SK-N-SH treated with all-trans-retinoic acid at 6 μM for 48 hours (cell line): ENCODE data around the gene ANKRD33B.

Experiments used
- ATAC-seq: fragments of 200-7000 bp; cut with Tn5 transposase; 3 replicates; pipeline ENCODE4 v1.9.1; 2020; ENCODE audit warnings: mild to moderate bottlenecking, moderate library complexity
- ARNTL ChIP-seq: fragments of 450-650 bp; formaldehyde crosslinking; IDR thresholded peaks from 2 replicates; pipeline ENCODE4 v1.5.0; 2020; ENCODE audit warnings: low read depth, mild to moderate bottlenecking, moderate library complexity, borderline replicate concordance
- BACH2 ChIP-seq: fragments of 250-450 bp; sonication (Bioruptor Pico); IDR thresholded peaks from 2 replicates; pipeline ENCODE4 v1.9.0; 2021; ENCODE audit warnings: mild to moderate bottlenecking, borderline replicate concordance
- CSDC2 ChIP-seq: fragments of 250-450 bp; sonication (Bioruptor Pico); IDR thresholded peaks from 2 replicates; pipeline ENCODE4 v1.5.0; 2020; ENCODE audit warnings: mild to moderate bottlenecking, moderate library complexity
- CSRNP3 ChIP-seq: fragments of 250-450 bp; sonication (Bioruptor Pico); IDR thresholded peaks from 2 replicates; pipeline ENCODE4 v1.5.1; 2021; ENCODE audit warnings: mild to moderate bottlenecking, moderate library complexity
- ESRRG ChIP-seq: fragments of 250-450 bp; sonication (Bioruptor Pico); IDR thresholded peaks from 2 replicates; pipeline ENCODE4 v1.6.1; 2021; ENCODE audit warnings: mild to moderate bottlenecking
- OSR1 ChIP-seq: fragments of 250-450 bp; sonication (Bioruptor Pico); IDR thresholded peaks from 2 replicates; pipeline ENCODE4 v1.8.0; 2022; ENCODE audit warnings: moderate library complexity, mild to moderate bottlenecking, inconsistent platforms
- PATZ1 ChIP-seq: fragments of 250-450 bp; sonication (Bioruptor Pico); IDR thresholded peaks from 2 replicates; pipeline ENCODE4 v1.8.0; 2020; ENCODE audit warnings: mild to moderate bottlenecking, moderate library complexity, borderline replicate concordance
- RARB ChIP-seq: fragments of 250-450 bp; sonication (Bioruptor Pico); IDR thresholded peaks from 2 replicates; pipeline ENCODE4 v1.8.0; 2021; ENCODE audit warnings: mild to moderate bottlenecking, moderate library complexity
- SNAI2 ChIP-seq: fragments of 250-450 bp; sonication (Bioruptor Pico); IDR thresholded peaks from 2 replicates; pipeline ENCODE4 v1.5.0; 2020; ENCODE audit warnings: mild to moderate bottlenecking, moderate library complexity
- TCF4 ChIP-seq: fragments of 250-450 bp; sonication (Bioruptor Pico); IDR thresholded peaks from 2 replicates; pipeline ENCODE4 v1.8.0; 2021; ENCODE audit warnings: mild to moderate bottlenecking, moderate library complexity, borderline replicate concordance
- TOX ChIP-seq: fragments of 250-450 bp; sonication (Bioruptor Pico); IDR thresholded peaks from 2 replicates; pipeline ENCODE4 v1.8.0; 2021; ENCODE audit warnings: mild to moderate bottlenecking, moderate library complexity, borderline replicate concordance
- TSHZ2 ChIP-seq: fragments of 250-450 bp; sonication (Bioruptor Pico); IDR thresholded peaks from 2 replicates; pipeline ENCODE4 v1.5.0; 2020; ENCODE audit warnings: mild to moderate bottlenecking, moderate library complexity
- ZC3H10 ChIP-seq: fragments of 250-450 bp; sonication (Bioruptor Pico); IDR thresholded peaks from 2 replicates; pipeline ENCODE4 v1.5.1; 2021; ENCODE audit warnings: mild to moderate bottlenecking, moderate library complexity
- ZFP3 ChIP-seq: fragments of 250-450 bp; sonication (Bioruptor Pico); IDR thresholded peaks from 2 replicates; pipeline ENCODE4 v1.5.0; 2020; ENCODE audit warnings: mild to moderate bottlenecking, moderate library complexity
- ZFP30 ChIP-seq: fragments of 450-650 bp; formaldehyde crosslinking; IDR thresholded peaks from 2 replicates; pipeline ENCODE4 v1.5.0; 2022; ENCODE audit warnings: mild to moderate bottlenecking, moderate library complexity
- ZNF565 ChIP-seq: fragments of 450-650 bp; formaldehyde crosslinking; conservative IDR thresholded peaks from 2 replicates; pipeline ENCODE4 v1.5.0; 2020; ENCODE audit warnings: low read depth, mild to moderate bottlenecking, moderate library complexity
- ZNF70 ChIP-seq: fragments of 450-650 bp; formaldehyde crosslinking; IDR thresholded peaks from 2 replicates; pipeline ENCODE4 v1.5.0; 2020; ENCODE audit warnings: mild to moderate bottlenecking, moderate library complexity
- ZNF8 ChIP-seq: fragments of 450-650 bp; formaldehyde crosslinking; IDR thresholded peaks from 2 replicates; pipeline ENCODE4 v1.5.0; 2020; ENCODE audit warnings: mild to moderate bottlenecking, moderate library complexity
- TF ChIP-seq, protein P1 (sequence below): fragments of 250-450 bp; sonication (Bioruptor Pico); IDR thresholded peaks from 2 replicates; pipeline ENCODE4 v1.5.1; 2020; ENCODE audit warnings: low read depth, mild to moderate bottlenecking, moderate library complexity

Gene ANKRD33B

DNA sequence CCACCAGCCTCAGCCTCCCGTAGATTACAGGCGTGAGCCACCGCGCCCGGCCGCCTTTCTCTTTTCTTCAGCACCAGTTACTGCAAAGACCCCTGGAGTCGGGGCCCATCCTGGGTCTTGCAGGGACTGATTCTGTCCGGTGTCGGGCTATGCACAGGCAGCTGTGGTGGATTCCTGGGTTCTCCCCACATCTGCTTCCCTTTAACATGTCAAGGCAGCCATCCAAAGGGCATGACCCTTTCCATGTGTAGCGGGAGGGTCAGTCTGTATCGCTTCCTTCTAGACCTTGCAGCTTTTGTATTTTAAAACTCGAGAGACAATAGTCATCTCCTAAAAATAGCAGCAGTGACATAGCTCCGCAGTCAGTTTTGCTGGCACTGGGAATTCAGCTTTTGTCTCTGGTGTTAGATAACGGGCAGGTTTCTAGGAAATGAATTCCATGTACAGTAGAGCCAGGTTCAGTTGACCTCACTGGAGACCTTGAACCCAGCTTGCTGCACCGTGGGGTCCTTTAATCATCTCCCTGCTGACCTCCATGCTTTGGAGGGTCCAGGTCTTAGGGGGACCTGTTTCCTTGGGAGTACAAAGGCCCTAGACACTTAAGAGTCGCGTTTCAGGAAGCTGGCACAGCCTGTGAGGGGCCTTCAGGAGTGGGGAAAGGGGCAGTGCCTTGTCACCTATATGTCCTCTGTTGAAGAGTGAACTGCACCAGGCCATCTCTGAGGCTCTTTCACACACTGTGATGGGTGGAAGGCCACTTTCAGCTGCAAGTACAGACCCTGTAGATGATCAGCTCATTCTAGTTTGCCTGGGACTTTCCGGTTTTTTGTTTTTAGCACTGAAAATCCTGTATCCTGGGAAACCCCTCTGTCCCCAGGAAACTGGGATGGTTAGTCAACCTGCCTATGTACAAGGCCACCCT is 13.8 kb downstream of the ANKRD33B start:
- TF ChIP-seq ZFP30 (no peak), TOX (CRISPR knock-in tag) (no peak), TCF4 (CRISPR knock-in tag) (no peak), TSHZ2 (CRISPR knock-in tag) (no peak), ARNTL (no peak), ZNF70 (CRISPR knock-in tag) (no peak), ZNF8 (no peak), ESRRG (CRISPR knock-in tag) (no peak)
- peak; percentile 60 for ATAC-seq

- TF ChIP-seq PATZ1 (CRISPR knock-in tag) (no peak), TOX (CRISPR knock-in tag) (no peak), SNAI2 (CRISPR knock-in tag) (no peak), CSRNP3 (CRISPR knock-in tag) (no peak), ZNF8 (no peak), ZNF70 (CRISPR knock-in tag) (no peak), ESRRG (CRISPR knock-in tag) (no peak), TSHZ2 (CRISPR knock-in tag) (no peak), ZC3H10 (CRISPR knock-in tag) (no peak), ZFP3 (CRISPR knock-in tag) (no peak), CSDC2 (CRISPR knock-in tag) (no peak), ZFP30 (no peak), BACH2 (CRISPR knock-in tag) (no peak)
- TF ChIP-seq, protein P1, sequence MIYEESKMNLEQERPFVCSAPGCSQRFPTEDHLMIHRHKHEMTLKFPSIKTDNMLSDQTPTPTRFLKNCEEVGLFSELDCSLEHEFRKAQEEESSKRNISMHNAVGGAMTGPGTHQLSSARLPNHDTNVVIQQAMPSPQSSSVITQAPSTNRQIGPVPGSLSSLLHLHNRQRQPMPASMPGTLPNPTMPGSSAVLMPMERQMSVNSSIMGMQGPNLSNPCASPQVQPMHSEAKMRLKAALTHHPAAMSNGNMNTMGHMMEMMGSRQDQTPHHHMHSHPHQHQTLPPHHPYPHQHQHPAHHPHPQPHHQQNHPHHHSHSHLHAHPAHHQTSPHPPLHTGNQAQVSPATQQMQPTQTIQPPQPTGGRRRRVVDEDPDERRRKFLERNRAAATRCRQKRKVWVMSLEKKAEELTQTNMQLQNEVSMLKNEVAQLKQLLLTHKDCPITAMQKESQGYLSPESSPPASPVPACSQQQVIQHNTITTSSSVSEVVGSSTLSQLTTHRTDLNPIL = no peak
- ATAC-seq = no peak
Measured at GRCh38 chr5:10578293-10578665, 14.4 kb downstream of the ANKRD33B start.

- no peak for ATAC-seq
- TF ChIP-seq ZNF565 (CRISPR knock-in tag) (no peak), RARB (CRISPR knock-in tag) (no peak), OSR1 (no peak), ZFP3 (CRISPR knock-in tag) (no peak), CSRNP3 (CRISPR knock-in tag) (no peak), SNAI2 (CRISPR knock-in tag) (no peak), TSHZ2 (CRISPR knock-in tag) (no peak), CSDC2 (CRISPR knock-in tag) (no peak), TCF4 (CRISPR knock-in tag) (no peak)
- TF ChIP-seq, protein P1 = no peak
Measured at GRCh38 chr5:10578869-10579268, 15.0 kb downstream of the ANKRD33B start.
